Measurements from ENCODE around the gene RBMS1. TPM values are rescaled to one million over a fixed set of nuclear protein-coding genes. Genes with fewer than 3 reads are reported as not detected.

Gene RBMS1
- total RNA-seq, 1 donor from 2014 or later, result 73.7 TPM

GRCh38 chr2:160355080-160355479, 138.5 kb downstream of the RBMS1 start:
- Mint-ChIP-seq H3K27ac (peak overlapping the region; percentile 37), H3K9me3 (no peaks in the 10 kb centered on the region), H3K4me3 (no peak overlapping the region), H3K36me3 (peaks cover 19% of the 10 kb centered on the region), H3K4me1 (ENCODE audit: unreplicated experiment) (peaks cover 26% of the 10 kb centered on the region), H3K27me3 (no peaks in the 10 kb centered on the region)
- no peak for TF ChIP-seq CTCF (conservative IDR thresholded peaks at IDR 0.05)
- no peak for DNase-seq (ENCODE audit: extremely low spot score, unreplicated experiment)

- no peak for DNase-seq (ENCODE audit: extremely low spot score, unreplicated experiment)
- H3K4me3 Mint-ChIP-seq, result no peak overlapping the region
- peak overlapping the region; percentile 61 for H3K27ac Mint-ChIP-seq
- no peaks in the 10 kb centered on the region for H3K9me3 Mint-ChIP-seq
- H3K27me3 Mint-ChIP-seq, result no peaks in the 10 kb centered on the region
- H3K4me1 Mint-ChIP-seq (ENCODE audit: unreplicated experiment), result peaks cover 26% of the 10 kb centered on the region
- TF ChIP-seq CTCF (conservative IDR thresholded peaks at IDR 0.05), result no peak
- H3K36me3 Mint-ChIP-seq, result peaks cover 22% of the 10 kb centered on the region
Measured at GRCh38 chr2:160354677-160355076, 138.9 kb downstream of the RBMS1 start.

- Mint-ChIP-seq H3K27ac (peak overlapping the region; percentile 61), H3K4me1 (ENCODE audit: unreplicated experiment) (peaks cover 31% of the 10 kb centered on the region), H3K4me3 (no peak overlapping the region), H3K36me3 (peaks cover 22% of the 10 kb centered on the region), H3K27me3 (no peaks in the 10 kb centered on the region), H3K9me3 (no peaks in the 10 kb centered on the region)
- DNase-seq (ENCODE audit: extremely low spot score, unreplicated experiment), result no peak
- no peak for TF ChIP-seq CTCF (conservative IDR thresholded peaks at IDR 0.05)
Measured at GRCh38 chr2:160353813-160354212, 139.8 kb downstream of the RBMS1 start.

DNA sequence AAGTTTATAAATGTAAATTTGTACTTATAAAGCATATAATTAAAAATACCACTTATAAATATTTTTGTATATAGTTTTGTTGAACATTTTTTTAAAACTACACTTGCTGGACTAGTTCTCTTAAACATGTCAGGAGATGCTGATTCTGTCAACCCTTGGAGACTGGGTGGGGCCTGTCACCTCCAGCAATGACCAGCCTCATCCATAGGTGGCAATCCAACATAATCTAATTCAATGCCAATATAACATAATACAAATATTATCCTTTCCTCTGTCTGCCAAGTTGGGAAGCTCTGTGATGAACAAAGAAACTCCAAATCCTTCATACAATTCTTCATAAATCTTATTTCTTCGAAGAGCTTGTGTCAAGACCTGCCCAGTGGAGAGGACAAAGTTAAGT, 140.4 kb downstream of the RBMS1 start:
- H3K4me1 Mint-ChIP-seq (ENCODE audit: unreplicated experiment), result peaks cover 31% of the 10 kb centered on the region
- H3K27ac Mint-ChIP-seq, result peak overlapping the region; percentile 55

GRCh38 chr2:160352500-160352899, 141.1 kb downstream of the RBMS1 start:
- Mint-ChIP-seq H3K4me1 (ENCODE audit: unreplicated experiment) (peaks cover 31% of the 10 kb centered on the region), H3K4me3 (peak overlapping the region; percentile 49), H3K27me3 (no peaks in the 10 kb centered on the region), H3K27ac (peak overlapping the region; percentile 80), H3K9me3 (no peaks in the 10 kb centered on the region), H3K36me3 (peaks cover 19% of the 10 kb centered on the region)
- no peak for DNase-seq (ENCODE audit: extremely low spot score, unreplicated experiment)
- TF ChIP-seq CTCF (conservative IDR thresholded peaks at IDR 0.05), result no peak

More for the DNA sequence above, 140.4 kb downstream of the RBMS1 start:
- no peak overlapping the region for H3K4me3 Mint-ChIP-seq
- no peak for DNase-seq (ENCODE audit: extremely low spot score, unreplicated experiment)
- peaks cover 22% of the 10 kb centered on the region for H3K36me3 Mint-ChIP-seq
- peak; percentile 26 for TF ChIP-seq CTCF (conservative IDR thresholded peaks at IDR 0.05)
- no peaks in the 10 kb centered on the region for H3K9me3 Mint-ChIP-seq
- no peaks in the 10 kb centered on the region for H3K27me3 Mint-ChIP-seq

DNA sequence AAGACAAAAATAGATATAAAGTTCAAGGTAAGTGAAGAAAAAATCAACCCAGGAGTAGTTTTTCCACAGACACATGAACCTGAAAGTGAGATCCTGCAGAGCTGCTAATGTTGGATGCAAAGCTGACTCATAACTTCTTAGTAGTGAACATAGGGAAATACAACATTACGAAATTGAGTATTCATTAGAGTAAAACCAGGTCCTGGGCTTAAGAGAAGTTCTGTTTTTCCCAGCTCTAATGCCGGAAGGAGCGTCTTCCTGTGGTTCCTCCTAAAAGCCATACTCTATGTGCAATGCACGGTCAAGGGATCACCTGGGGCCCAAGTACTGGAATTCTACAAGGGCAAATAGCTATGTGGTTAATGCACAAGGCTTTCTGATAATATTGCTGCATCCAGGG, 141.7 kb downstream of the RBMS1 start:
- no peaks in the 10 kb centered on the region for H3K27me3 Mint-ChIP-seq
- H3K4me3 Mint-ChIP-seq, result no peak overlapping the region
- H3K9me3 Mint-ChIP-seq, result no peaks in the 10 kb centered on the region
- H3K4me1 Mint-ChIP-seq (ENCODE audit: unreplicated experiment), result peaks cover 31% of the 10 kb centered on the region
- no peak for TF ChIP-seq CTCF (conservative IDR thresholded peaks at IDR 0.05)
- H3K27ac Mint-ChIP-seq, result no peak overlapping the region
- DNase-seq (ENCODE audit: extremely low spot score, unreplicated experiment), result no peak
- peaks cover 17% of the 10 kb centered on the region for H3K36me3 Mint-ChIP-seq

Data from type B pancreatic cell (in vitro differentiated cells).